Measurements from ENCODE around the gene NRG3.

NRG3 gene

DNA sequence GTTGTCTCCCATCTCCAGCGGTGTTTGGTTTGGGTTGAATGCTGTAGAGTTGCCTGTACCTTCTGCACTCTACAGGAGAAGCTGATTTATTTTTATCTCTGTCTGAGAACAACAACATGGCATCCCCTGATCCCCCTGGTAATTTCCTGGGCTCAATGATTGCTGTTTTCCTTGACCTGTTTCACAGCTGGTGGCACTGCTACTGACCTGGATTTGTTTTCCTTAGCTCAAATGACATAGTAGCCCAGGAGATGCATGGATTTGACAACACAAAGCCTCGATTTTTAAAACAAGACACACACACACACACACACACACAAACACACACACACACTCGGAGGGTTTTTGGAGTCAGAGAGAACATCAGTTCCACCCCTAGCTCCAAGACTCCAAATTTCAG, 301.6 kb downstream of the NRG3 start:
- Histone ChIP-seq H3K4me3 (ENCODE audit: low read depth in 1 of 2, low read length in 2 of 2) (no peak overlapping the region), H3K27me3 (ENCODE audit: control insufficient read depth in 1 of 2, insufficient read depth in 2 of 2, low read length in 2 of 2) (no peaks in the 10 kb centered on the region)

DNA sequence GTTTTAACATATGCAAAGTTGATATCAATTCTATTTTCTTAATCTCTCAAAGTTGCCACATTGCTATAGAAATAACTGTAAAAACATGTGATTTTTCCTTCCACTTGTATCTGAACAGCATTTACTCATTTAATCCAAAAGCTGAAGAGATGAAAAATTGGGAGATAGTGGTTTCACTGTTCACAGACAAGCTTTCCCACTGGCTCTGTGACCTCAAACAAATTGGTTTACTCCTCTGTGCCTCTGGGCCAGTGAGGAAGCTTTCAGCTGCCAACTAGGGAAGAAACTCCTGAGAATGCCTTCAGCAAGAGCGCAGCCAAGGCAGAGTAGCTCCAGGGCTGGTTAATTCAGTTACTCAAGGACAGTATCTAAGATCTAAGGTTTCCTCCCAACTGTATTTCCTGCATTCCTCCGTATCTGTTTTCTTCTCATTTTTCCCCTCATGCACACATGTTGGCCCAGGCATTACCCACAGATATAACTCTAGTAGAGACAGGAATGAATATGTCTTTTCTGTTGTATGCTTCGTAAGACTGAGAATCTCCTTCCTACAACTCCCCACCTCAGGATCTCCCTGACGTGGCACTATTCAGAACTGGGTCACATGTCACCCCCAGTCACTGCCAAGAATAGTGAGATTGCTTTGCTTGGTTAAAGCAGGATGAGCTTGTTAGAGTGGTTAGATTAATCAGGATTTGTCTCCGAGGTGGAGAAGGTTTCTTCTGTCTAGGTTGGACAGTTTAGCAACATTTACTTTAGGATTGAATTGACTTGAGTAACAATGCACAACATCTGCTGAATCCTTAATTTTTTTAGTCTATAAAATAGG, 315.7 kb downstream of the NRG3 start:
- no peak overlapping the region for H3K27ac ChIP-seq (ENCODE audit: low read depth, low read length)
- no peak overlapping the region for H3K9ac ChIP-seq (ENCODE audit: low read length)
- H3K9me3 ChIP-seq (ENCODE audit: low read length) = no peaks in the 10 kb centered on the region
- no peaks in the 10 kb centered on the region for H3K36me3 ChIP-seq (ENCODE audit: insufficient read depth, low read length)
- H3K4me3 ChIP-seq (ENCODE audit: low read depth in 1 of 2, low read length in 2 of 2) = no peak overlapping the region
- H3K4me1 ChIP-seq (ENCODE audit: insufficient read depth, low read length) = no peaks in the 10 kb centered on the region
- no peaks in the 10 kb centered on the region for H3K27me3 ChIP-seq (ENCODE audit: control insufficient read depth in 1 of 2, insufficient read depth in 2 of 2, low read length in 2 of 2)

More for the DNA sequence above, 301.6 kb downstream of the NRG3 start:
- H3K4me1 ChIP-seq (ENCODE audit: insufficient read depth, low read length) = no peaks in the 10 kb centered on the region
- H3K9ac ChIP-seq (ENCODE audit: low read length) = no peak overlapping the region
- H3K9me3 ChIP-seq (ENCODE audit: low read length) = no peaks in the 10 kb centered on the region
- no peak overlapping the region for H3K27ac ChIP-seq (ENCODE audit: low read depth, low read length)
- no peaks in the 10 kb centered on the region for H3K36me3 ChIP-seq (ENCODE audit: insufficient read depth, low read length)

DNA sequence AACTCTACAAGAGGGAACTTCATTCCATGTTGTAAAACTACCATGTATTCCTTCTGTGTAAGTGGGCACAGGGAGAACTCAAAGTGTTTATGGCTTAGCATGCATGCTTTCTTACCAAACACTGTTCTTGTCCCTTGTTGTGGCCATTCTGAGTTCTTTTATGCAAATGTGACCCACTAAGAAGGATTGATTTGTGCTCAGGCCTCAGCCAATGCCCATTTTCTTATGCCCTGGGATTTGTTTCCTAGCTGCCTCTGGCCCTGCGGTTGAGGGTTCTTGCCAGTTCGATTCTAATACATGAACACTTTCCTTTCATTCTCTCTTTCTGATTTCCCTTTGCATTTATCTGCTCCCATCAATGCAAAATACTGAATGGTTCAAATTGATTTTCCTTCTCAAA, 316.7 kb downstream of the NRG3 start:
- H3K9ac ChIP-seq (ENCODE audit: low read length) = no peak overlapping the region
- no peaks in the 10 kb centered on the region for H3K9me3 ChIP-seq (ENCODE audit: low read length)
- no peaks in the 10 kb centered on the region for H3K4me1 ChIP-seq (ENCODE audit: insufficient read depth, low read length)
- H3K27me3 ChIP-seq (ENCODE audit: control insufficient read depth in 1 of 2, insufficient read depth in 2 of 2, low read length in 2 of 2) = no peaks in the 10 kb centered on the region
- H3K4me3 ChIP-seq (ENCODE audit: low read depth in 1 of 2, low read length in 2 of 2) = no peak overlapping the region
- H3K27ac ChIP-seq (ENCODE audit: low read depth, low read length) = no peak overlapping the region
- no peaks in the 10 kb centered on the region for H3K36me3 ChIP-seq (ENCODE audit: insufficient read depth, low read length)

DNA sequence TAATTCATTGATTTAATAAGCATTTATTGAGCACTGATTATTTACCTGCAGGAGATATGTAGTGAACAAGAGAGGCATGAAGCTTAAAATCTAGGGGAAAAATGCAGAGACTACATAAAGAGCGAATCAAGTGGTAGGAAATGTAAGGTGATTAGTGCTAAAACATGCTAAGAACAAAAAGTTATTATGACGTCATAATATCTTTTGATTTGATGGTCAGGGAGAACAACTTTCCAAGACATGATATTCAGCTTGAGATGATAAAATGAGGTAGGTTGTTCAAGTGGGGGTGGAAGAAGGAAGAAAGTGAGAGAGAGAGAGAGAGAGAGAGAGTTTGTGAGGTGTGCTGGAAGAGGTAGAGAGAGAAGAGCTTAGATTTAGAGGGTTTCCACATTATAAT, 317.7 kb downstream of the NRG3 start:
- Histone ChIP-seq H3K36me3 (ENCODE audit: insufficient read depth, low read length) (no peaks in the 10 kb centered on the region), H3K4me1 (ENCODE audit: insufficient read depth, low read length) (no peaks in the 10 kb centered on the region), H3K9ac (ENCODE audit: low read length) (no peak overlapping the region), H3K27me3 (ENCODE audit: control insufficient read depth in 1 of 2, insufficient read depth in 2 of 2, low read length in 2 of 2) (no peaks in the 10 kb centered on the region), H3K4me3 (ENCODE audit: low read depth in 1 of 2, low read length in 2 of 2) (no peak overlapping the region), H3K9me3 (ENCODE audit: low read length) (no peaks in the 10 kb centered on the region), H3K27ac (ENCODE audit: low read depth, low read length) (no peak overlapping the region)

DNA sequence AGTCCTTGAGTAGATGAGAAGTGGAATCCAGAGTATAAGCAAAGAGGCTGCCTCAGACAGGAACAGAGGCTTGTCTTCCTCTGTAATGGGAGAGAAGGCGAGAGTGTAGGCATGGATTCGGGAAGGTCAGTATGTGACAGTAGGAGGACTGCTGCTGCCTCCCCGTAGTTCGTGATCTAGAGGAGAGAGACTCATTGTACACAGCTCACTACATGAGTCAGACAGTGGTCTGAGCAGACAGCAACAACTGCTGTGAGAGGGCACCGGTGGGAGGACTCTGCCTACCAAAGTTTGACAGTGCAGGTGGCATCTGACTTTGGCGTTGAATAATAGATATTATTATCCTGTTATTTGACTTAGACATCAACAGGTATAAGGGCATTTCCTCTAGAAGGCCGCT, 319.4 kb downstream of the NRG3 start:
- Histone ChIP-seq H3K36me3 (ENCODE audit: insufficient read depth, low read length) (no peaks in the 10 kb centered on the region), H3K27me3 (ENCODE audit: control insufficient read depth in 1 of 2, insufficient read depth in 2 of 2, low read length in 2 of 2) (no peaks in the 10 kb centered on the region)

DNA sequence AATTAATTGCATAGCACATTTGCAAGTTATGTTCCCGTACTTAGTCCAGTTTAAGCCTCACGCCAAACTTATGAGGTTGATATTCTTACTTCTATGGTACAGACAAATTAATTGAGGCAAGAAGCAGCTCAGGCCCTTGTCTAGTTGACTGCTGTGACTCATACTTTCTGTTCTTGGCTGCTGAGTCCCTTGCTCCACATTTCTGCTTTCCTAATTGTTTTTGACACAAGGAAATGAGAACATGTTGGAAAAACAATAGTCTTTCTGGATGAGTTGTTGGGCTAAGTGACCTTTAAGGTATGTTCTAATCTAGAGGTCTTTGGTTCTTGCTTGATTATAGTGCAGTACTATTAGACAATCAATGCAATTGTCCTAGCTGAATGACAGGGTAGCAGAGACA, 331.8 kb downstream of the NRG3 start:
- no peak overlapping the region for H3K27ac ChIP-seq (ENCODE audit: low read depth, low read length)
- no peak overlapping the region for H3K4me3 ChIP-seq (ENCODE audit: low read depth in 1 of 2, low read length in 2 of 2)
- H3K4me1 ChIP-seq (ENCODE audit: insufficient read depth, low read length) = no peaks in the 10 kb centered on the region
- H3K27me3 ChIP-seq (ENCODE audit: control insufficient read depth in 1 of 2, insufficient read depth in 2 of 2, low read length in 2 of 2) = no peaks in the 10 kb centered on the region
- no peak overlapping the region for H3K9ac ChIP-seq (ENCODE audit: low read length)
- H3K9me3 ChIP-seq (ENCODE audit: low read length) = no peaks in the 10 kb centered on the region
- no peaks in the 10 kb centered on the region for H3K36me3 ChIP-seq (ENCODE audit: insufficient read depth, low read length)

More for the DNA sequence above, 319.4 kb downstream of the NRG3 start:
- Histone ChIP-seq H3K27ac (ENCODE audit: low read depth, low read length) (no peak overlapping the region), H3K4me1 (ENCODE audit: insufficient read depth, low read length) (no peaks in the 10 kb centered on the region), H3K4me3 (ENCODE audit: low read depth in 1 of 2, low read length in 2 of 2) (no peak overlapping the region), H3K9ac (ENCODE audit: low read length) (no peak overlapping the region), H3K9me3 (ENCODE audit: low read length) (no peaks in the 10 kb centered on the region)

DNA sequence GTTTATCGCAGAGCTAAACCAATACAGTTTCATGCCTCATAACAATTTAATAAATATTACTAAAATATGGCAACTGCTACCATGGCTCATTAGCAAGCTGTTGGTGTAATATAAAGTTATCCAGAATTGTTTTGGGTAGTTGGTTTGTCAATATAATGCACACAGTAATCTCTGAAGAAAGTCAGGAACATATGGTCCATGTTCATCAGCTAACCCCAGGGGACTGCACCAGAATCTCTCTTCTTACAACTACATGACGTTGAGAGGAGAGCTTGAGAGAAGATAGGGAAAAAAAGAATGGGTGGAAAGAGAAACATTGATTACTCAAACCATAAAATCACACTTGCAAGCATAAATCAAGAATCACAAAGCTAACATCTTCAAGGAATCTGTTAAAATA, 333.7 kb downstream of the NRG3 start:
- Histone ChIP-seq H3K9ac (ENCODE audit: low read length) (no peak overlapping the region), H3K9me3 (ENCODE audit: low read length) (no peaks in the 10 kb centered on the region), H3K4me1 (ENCODE audit: insufficient read depth, low read length) (no peaks in the 10 kb centered on the region), H3K27me3 (ENCODE audit: control insufficient read depth in 1 of 2, insufficient read depth in 2 of 2, low read length in 2 of 2) (no peaks in the 10 kb centered on the region), H3K27ac (ENCODE audit: low read depth, low read length) (no peak overlapping the region), H3K36me3 (ENCODE audit: insufficient read depth, low read length) (no peaks in the 10 kb centered on the region), H3K4me3 (ENCODE audit: low read depth in 1 of 2, low read length in 2 of 2) (no peak overlapping the region)

DNA sequence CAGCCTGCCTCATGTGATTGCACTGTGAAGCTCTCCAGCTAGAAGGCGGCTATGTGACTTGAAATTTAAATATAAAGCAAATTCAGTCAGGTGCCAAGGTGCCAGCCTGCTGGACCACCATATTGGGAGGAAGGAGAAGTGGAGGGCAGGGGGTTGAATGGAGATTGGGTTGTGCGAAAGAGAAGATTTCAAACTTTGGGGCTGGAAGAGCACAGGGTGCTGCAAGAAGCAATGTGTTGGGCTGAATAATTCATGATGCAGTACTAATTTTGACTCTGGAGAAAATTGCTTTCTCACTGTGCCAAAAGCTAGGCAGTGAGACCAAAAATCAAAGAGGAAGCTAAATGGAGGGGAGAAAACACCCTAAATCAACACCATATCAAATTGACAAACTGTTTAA, 335.3 kb downstream of the NRG3 start:
- Histone ChIP-seq H3K9ac (ENCODE audit: low read length) (no peak overlapping the region), H3K4me3 (ENCODE audit: low read depth in 1 of 2, low read length in 2 of 2) (no peak overlapping the region)

DNA sequence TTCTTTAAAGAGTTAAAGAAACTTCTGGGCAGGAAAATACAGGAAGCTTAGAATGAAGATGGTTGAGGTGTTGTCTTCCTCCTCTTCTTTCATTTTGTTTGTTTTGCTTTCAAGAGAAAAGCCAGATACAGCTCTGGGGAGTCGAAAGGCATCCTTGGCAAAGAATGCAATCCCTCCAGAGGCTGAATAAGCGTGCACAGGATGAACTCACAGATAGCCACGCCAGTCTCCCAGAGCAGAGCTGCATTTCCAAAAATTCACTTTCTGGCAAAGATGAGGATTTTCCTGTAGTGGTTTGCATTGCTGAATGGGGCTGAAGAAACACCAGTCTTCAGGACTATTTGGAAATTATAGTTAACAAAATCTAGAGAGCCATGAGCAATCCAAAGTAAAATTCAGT, 336.4 kb downstream of the NRG3 start:
- Histone ChIP-seq H3K27me3 (ENCODE audit: control insufficient read depth in 1 of 2, insufficient read depth in 2 of 2, low read length in 2 of 2) (no peaks in the 10 kb centered on the region), H3K4me3 (ENCODE audit: low read depth in 1 of 2, low read length in 2 of 2) (no peak overlapping the region), H3K4me1 (ENCODE audit: insufficient read depth, low read length) (no peaks in the 10 kb centered on the region), H3K27ac (ENCODE audit: low read depth, low read length) (no peak overlapping the region), H3K9ac (ENCODE audit: low read length) (no peak overlapping the region), H3K36me3 (ENCODE audit: insufficient read depth, low read length) (no peaks in the 10 kb centered on the region), H3K9me3 (ENCODE audit: low read length) (no peaks in the 10 kb centered on the region)

More for the DNA sequence above, 335.3 kb downstream of the NRG3 start:
- H3K27me3 ChIP-seq (ENCODE audit: control insufficient read depth in 1 of 2, insufficient read depth in 2 of 2, low read length in 2 of 2) = no peaks in the 10 kb centered on the region
- no peaks in the 10 kb centered on the region for H3K36me3 ChIP-seq (ENCODE audit: insufficient read depth, low read length)
- no peaks in the 10 kb centered on the region for H3K9me3 ChIP-seq (ENCODE audit: low read length)
- no peaks in the 10 kb centered on the region for H3K4me1 ChIP-seq (ENCODE audit: insufficient read depth, low read length)
- H3K27ac ChIP-seq (ENCODE audit: low read depth, low read length) = no peak overlapping the region

DNA sequence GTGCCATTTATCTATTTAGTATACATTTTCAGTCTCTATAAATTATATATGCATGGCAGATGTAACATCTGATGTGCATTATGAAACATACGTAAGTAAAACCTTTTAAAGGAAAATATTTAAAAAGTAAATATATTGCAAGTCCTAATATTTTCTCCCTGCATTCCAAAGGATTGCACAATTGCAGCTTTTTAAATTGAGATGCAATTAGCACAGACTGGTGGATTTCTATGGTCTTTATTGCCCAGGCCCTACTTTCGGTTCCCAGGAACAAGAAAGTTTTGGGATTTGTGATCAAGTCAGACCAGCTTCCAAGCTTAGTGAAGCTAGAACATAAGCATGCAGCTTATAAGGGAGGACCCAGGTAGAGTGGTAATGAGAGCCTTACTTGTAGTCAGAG, 337.8 kb downstream of the NRG3 start:
- Histone ChIP-seq H3K27ac (ENCODE audit: low read depth, low read length) (no peak overlapping the region), H3K9me3 (ENCODE audit: low read length) (no peaks in the 10 kb centered on the region), H3K4me3 (ENCODE audit: low read depth in 1 of 2, low read length in 2 of 2) (no peak overlapping the region), H3K36me3 (ENCODE audit: insufficient read depth, low read length) (no peaks in the 10 kb centered on the region), H3K9ac (ENCODE audit: low read length) (no peak overlapping the region), H3K27me3 (ENCODE audit: control insufficient read depth in 1 of 2, insufficient read depth in 2 of 2, low read length in 2 of 2) (no peaks in the 10 kb centered on the region), H3K4me1 (ENCODE audit: insufficient read depth, low read length) (no peaks in the 10 kb centered on the region)

DNA sequence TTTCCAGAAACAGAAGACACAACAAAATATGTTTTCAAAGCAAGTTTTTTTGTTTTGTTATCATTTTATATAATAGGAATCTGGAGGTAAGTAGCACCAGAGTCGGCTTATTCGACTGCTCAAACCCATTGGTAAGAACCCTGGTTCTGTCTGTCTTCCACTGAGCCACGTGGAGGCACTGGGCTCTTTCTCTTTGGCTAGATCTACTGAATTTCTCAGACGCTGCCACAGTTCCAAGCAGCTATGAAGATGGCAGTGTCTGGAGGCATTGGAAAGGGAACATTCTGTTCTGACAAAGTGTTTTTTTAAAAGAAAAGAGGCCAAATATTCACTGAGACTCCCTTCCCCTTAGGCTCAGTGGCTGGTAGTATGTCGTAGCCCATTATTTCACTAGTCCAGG, 338.8 kb downstream of the NRG3 start:
- H3K9ac ChIP-seq (ENCODE audit: low read length) = no peak overlapping the region
- H3K27ac ChIP-seq (ENCODE audit: low read depth, low read length) = no peak overlapping the region
- no peaks in the 10 kb centered on the region for H3K4me1 ChIP-seq (ENCODE audit: insufficient read depth, low read length)
- no peaks in the 10 kb centered on the region for H3K36me3 ChIP-seq (ENCODE audit: insufficient read depth, low read length)
- H3K27me3 ChIP-seq (ENCODE audit: control insufficient read depth in 1 of 2, insufficient read depth in 2 of 2, low read length in 2 of 2) = no peaks in the 10 kb centered on the region
- no peaks in the 10 kb centered on the region for H3K9me3 ChIP-seq (ENCODE audit: low read length)
- H3K4me3 ChIP-seq (ENCODE audit: low read depth in 1 of 2, low read length in 2 of 2) = no peak overlapping the region

DNA sequence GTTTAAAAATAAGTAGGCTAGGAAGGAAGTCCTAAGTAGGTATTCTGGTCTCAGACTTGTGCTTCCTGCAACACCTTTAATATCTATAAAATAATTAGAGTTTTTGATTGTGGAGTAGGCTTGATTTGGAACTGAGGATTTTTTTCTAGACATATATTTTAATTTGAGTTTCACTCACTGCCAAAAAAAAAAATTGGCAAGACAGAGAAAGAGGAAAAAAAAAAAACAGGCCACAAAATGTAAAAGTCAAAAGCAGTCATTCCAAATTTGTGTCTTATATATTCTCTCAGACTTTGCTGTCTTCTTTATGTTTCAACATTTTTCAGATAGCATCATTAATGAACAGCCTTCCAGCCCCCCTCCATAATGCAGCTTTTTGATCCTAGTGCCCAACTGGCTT, 346.1 kb downstream of the NRG3 start:
- Histone ChIP-seq H3K27me3 (ENCODE audit: control insufficient read depth in 1 of 2, insufficient read depth in 2 of 2, low read length in 2 of 2) (no peaks in the 10 kb centered on the region), H3K4me3 (ENCODE audit: low read depth in 1 of 2, low read length in 2 of 2) (no peak overlapping the region), H3K9ac (ENCODE audit: low read length) (no peak overlapping the region), H3K9me3 (ENCODE audit: low read length) (no peaks in the 10 kb centered on the region), H3K4me1 (ENCODE audit: insufficient read depth, low read length) (no peaks in the 10 kb centered on the region), H3K27ac (ENCODE audit: low read depth, low read length) (no peak overlapping the region), H3K36me3 (ENCODE audit: insufficient read depth, low read length) (no peaks in the 10 kb centered on the region)
